Myometrial cell (primary cell): ENCODE results near the gene CCL26. TPM values are rescaled to one million over a fixed set of nuclear protein-coding genes. Genes with fewer than 3 reads are reported as not detected.

Experiments
- total RNA-seq: library from RNA; depleted of rRNA; stranded (reverse); fragments of >200 nt; gene quantifications from 2 replicates; pipeline ENCODE4 v1.2.3, GENCODE V29; 2015

Gene CCL26, protein sequence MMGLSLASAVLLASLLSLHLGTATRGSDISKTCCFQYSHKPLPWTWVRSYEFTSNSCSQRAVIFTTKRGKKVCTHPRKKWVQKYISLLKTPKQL
- total RNA-seq: 3.2 TPM in 1 of 2 replicates, not detected in the other

DNA sequence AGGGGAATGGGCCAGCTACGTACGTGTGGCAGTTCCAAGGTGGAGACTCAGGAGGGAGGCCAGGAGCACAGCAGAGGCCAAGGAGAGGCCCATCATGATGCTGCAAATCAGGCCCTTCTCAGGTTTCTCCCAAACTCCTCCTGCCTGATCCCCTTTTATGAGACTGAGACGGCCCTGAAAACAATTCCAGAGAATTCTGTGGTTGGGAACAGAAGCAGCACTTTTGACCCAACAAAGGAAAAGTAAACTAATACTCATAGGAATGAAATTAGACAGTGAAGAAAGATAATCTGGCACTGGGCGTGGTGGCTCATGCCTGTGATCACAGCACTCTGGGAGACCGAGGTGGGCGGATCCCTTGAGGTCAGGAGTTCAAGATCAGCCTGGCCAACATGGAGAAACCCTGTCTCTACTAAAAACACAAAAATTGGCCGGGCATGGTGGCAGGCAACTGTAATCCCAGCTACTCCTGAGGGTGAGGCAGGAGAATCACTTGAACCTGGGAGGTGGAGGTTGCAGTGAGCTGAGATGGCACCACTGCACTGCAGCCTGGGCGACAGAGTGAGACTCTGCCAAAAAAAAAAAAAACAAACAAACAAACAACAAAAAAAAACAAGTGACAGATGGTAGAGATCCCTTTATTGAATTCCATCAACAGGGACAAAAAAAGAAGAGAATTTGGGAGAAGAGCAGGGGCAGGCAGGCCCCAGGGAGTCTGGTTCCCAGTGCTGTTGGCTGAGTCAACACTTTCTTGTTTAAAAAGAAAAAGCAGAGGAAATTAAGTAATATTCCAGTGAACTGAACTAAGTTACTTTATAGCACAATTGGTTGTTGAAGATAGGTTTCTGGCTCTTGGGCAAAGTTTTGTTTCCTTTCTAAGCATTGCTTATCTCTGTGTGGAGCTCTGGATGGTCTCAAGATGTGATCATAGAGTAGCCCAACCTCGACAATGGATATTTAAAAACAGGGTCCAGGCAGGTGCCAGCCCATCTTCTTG is at the start of gene CCL26:
Gene CCL26, minus strand, starts transcription at position 131 of the 997 bp plus-strand sequence. Its CDS starts 35 bp downstream, at position 96.

GRCh38 chr7:75813781-75814236 is 41.8 kb upstream of the CCL26 start, which contains the start of gene CCL24:
CCL24 (minus strand) TSS chr7:75813806; CDS start chr7:75813715, 91 bp downstream.

GRCh38 chr7:75738604-75738974 is 33.4 kb downstream of the CCL26 start, which contains the start of gene HIP1:
HIP1 (minus strand) TSS chr7:75738941; CDS start chr7:75738920, 21 bp downstream.

Other genes with a start within 250 kb of the CCL26 start
- 14.4 and 17.4 TPM in 2 replicates for gene HIP1, start 33.3 kb downstream of the CCL26 start, total RNA-seq
- not detected in 2 replicates for gene CCL24, start 41.6 kb upstream of the CCL26 start, total RNA-seq
- 47.3 and 54.1 TPM in 2 replicates for gene RHBDD2, start 106.8 kb upstream of the CCL26 start, total RNA-seq
- 95.3 and 132 TPM in 2 replicates for gene POR, start 142.9 kb upstream of the CCL26 start, total RNA-seq
- gene TMEM120A, start 222.4 kb upstream of the CCL26 start, total RNA-seq: 28.0 and 31.2 TPM in 2 replicates